NCI-H510A treated with DMSO at 0.1 percent for 48 hours (cell line): ENCODE data around the gene PITPNM1.
"Not testable (repeated sequence)": the region's sequence is repeated elsewhere in the genome, so short reads cannot be mapped to it uniquely, and the experiment has no call there.

Source experiments
- DNase-seq: peaks from one replicate; lab custom pipeline; 2025; lab: John Stamatoyannopoulos, UW

Gene PITPNM1

GRCh38 chr11:67466367-67466766 lies 38.8 kb downstream of the PITPNM1 start:
- no peak for DNase-seq

DNA sequence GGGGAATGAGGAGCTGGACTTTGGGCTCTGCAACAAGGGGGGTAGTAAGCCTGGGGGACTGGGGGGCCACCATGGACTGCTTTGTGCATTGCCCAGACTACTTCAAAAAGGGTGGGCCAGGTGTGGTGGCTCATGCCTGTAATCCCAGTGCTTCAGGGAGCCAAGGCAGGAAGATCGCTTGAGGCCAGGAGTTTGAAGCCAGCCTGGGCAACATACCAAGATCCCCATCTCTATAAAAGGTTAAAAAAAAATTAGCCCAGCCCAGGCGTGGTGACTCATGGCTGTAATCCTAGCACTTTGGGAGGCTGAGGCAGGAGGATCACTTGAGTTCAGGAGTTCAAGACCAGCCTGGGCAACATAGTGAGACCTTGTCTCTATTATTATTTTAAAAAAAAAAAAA lies 39.6 kb downstream of the PITPNM1 start:
- DNase-seq, result not testable (repeated sequence)

DNA sequence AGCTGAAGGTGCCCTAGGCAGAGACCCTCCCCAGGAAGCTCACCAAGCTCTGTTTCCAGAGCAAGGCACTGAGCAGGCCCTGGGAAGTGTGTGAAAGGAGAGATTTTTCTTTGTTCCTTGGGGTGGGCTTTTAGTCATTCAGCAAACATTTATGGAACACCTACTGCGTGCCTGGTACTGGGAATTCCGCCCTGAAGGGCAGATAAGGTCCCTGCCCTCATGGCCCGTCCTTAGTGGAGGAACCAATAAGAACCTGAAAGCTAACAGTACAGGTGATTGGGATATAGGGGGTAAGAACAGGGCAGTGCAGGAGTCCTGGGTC lies 40.0 kb downstream of the PITPNM1 start:
- DNase-seq, result no peak

DNA sequence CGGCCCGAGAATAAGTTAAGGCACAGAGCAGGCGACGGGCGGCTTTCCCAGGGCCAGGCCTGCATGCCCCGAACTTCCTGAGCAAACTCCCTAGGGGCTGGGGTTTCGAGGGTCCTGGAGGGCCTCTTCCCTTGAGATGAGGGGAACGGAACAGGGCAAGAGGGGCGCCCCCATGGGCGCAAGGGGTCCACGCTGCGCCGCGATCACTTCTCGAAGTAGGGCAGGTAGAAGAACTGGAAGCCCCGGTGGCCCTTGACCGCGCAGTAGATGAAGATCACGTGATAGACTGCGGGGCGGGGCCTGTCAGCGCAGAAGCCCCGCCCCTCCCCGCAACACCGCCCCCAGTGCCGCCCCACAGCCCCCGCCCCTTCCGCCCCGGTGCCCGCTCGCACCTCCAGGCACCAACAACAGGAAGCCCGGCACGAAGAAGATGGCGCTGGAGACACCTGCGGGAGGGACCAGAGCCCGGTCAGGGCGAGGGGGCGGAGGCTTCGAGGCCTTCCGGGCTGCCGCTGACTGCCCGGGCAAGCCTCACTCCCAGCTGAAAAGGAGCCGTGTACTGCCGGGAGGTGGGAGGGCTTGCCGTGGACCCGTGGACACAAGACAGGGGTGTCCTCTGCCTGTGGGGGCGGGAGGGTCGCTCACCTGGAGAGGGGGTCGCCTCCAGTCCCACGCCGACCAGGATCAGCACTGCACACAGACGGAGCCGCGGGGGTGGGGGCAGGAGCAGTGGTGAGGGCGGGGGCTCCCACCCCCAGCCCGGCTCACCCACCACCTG lies 40.6 kb downstream of the PITPNM1 start:
- DNase-seq, result peak; percentile 49

DNA sequence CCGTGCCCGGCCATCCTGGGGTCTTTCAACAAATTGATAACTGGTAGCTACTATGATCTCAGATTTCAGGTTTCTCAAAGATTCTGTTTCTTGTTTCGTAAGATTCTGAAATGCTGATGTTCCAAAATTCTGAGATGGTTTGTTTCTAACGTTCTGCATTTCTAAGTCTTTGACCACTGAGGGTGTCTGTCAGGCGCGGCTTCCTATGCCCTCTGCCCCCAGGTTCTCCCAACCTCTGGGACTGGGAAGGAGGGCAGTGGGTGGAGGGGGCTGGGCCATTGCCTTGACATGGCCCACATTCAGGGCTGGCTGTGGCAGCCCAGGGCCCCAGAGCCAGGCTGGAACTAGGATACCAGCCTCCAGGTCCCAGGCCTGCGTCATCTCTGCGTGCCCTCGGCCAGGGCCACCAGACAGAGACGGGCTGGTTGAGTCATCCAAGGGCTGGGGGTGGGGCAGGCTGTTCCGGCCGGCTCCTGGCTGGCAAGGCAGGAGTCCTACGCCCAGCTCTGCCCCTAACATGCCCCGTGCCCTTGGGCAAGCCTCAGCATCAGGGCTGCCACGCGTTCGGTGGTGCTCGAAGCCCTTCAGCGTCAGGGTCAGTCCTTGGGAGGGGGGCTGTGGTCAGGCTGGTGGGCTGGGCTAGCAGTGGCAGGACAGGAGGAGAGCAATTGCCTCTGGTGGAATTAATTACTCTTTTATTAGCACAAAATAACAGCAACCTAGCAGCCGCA lies 41.3 kb downstream of the PITPNM1 start:
- no peak for DNase-seq

DNA sequence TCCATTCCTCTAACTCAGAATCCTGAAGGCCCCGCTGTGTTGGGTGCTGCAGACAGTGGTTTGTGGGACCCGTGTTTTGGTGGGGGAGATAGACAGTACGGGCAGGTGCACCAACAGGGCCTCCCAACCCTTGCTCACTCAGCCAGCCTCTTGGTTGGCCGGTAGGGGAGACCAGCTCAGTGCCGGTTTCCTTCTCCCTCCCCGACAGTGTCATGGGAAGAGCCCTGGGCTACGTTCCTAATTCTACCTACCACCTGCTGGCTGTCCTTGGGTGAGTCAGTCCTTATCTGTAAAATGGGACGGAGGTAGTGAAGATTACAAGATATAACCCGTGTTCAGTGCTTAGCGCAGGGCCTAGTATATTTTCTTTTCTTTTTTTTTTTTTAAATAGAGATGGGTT lies 42.0 kb downstream of the PITPNM1 start:
- DNase-seq, result no peak

DNA sequence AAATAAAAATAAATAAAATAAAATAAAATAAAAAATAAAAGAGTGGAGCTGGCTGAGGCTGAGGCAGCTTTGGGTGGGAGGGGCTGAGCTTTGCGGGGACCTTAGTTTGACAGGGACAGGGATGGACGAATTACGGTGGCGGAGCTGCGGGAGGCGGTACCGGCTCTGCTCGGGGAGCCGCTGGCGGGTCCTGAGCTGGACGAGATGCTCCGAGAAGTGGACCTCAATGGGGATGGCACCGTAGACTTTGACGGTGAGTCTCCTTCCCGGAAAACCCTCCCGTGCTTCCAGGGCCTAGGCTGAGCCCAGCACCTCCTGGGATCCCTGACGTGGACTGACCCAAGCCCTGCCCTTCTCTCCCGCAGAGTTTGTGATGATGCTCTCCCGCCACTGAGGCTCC lies 46.9 kb downstream of the PITPNM1 start:
- no peak for DNase-seq

DNA sequence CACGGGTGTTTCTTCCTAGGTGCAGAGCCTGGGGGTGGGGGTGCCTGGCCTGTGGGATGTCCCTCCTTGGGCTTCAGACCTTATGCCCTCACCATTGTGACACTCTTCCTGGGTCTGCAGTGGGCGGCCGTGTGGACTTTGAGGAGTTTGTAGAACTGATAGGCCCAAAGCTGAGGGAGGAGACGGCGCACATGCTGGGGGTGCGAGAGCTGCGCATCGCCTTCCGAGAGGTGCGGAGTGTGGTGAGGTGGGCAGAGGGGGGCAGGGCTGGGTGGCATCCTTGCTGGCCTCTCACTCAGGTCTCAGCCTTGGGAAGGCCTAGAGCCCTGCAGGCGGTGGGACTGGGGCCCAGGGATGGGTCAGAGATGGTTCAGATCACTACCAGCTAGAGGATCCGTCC lies 47.7 kb downstream of the PITPNM1 start:
- DNase-seq, result no peak

- no peak for DNase-seq
Observed at GRCh38 chr11:67456068-67456705, 49.0 kb downstream of the PITPNM1 start.

DNA sequence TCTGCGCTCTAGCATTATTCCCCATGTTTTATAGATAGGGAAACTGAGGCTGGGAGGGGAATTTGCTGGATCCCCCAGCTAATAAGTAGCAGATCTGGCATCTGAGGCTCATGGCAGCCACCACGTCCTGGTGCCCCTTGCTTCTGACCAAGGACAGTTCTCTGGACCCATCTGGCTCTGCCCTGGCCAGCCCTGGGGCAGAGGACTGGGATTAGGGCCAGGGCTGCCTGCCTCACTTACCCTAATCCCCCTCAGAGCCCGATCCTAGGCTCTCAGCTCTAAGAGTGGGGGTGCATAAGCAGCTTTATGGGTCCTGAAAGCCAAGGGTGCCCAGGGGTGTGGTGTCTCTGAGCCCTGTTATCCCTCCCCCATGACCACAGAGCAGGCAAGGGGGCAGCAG lies 50.1 kb downstream of the PITPNM1 start, which contains the start of gene CABP4:
Gene CABP4 (plus strand): TSS at position 301 of the 400 bp plus-strand sequence. CDS start 70 bp downstream, at position 371.
- DNase-seq, result no peak

- DNase-seq, result no peak
Observed at GRCh38 chr11:67453816-67454732, 51.1 kb downstream of the PITPNM1 start.

DNA sequence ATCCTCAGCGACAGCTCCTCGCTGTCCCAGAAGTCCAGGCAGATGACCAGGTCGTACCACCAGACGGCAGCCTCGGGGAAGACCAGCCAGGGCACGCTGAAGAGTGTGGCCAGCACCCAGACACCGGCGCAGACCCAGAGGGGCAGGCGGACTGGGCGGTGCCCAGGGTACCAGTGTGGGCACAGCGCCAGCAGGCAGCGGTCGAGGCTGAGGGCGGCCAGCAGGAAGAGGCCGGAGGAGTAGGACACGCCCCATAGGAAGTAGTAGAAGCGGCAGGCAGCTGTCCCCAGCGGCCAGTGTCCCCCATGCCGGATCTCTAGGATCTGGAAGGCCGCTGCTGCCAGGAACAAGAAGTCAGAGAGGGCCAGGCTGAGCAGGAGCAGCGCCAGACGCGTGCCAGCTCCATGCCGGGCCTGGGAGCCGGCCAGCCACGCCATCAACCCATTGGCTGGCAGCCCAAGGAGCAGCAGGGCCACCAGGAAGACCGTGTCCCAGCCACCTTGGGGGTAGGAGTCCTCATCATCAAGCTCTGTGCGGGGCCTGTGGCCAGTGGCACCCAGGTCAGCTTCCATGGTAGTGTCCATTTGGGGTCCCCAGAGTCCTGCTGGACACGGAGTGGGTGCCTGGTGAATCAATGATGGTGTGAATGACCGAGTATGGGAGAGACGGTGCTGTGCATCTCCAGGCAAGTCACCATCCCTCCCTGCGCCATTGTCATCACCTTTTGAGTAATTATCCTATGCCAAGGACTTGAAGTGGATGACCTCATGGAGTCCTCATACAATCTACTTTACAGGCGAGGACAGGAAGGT lies 52.8 kb downstream of the PITPNM1 start, which contains the start of gene GPR152:
Gene GPR152 (minus strand): TSS at position 589 of the 812 bp plus-strand sequence. CDS start 5 bp downstream, at position 584.
- DNase-seq, result no peak

GRCh38 chr11:67451658-67451976 lies 53.5 kb downstream of the PITPNM1 start:
- no peak for DNase-seq

GRCh38 chr11:67450796-67451657 lies 54.1 kb downstream of the PITPNM1 start:
- DNase-seq, result no peak

DNA sequence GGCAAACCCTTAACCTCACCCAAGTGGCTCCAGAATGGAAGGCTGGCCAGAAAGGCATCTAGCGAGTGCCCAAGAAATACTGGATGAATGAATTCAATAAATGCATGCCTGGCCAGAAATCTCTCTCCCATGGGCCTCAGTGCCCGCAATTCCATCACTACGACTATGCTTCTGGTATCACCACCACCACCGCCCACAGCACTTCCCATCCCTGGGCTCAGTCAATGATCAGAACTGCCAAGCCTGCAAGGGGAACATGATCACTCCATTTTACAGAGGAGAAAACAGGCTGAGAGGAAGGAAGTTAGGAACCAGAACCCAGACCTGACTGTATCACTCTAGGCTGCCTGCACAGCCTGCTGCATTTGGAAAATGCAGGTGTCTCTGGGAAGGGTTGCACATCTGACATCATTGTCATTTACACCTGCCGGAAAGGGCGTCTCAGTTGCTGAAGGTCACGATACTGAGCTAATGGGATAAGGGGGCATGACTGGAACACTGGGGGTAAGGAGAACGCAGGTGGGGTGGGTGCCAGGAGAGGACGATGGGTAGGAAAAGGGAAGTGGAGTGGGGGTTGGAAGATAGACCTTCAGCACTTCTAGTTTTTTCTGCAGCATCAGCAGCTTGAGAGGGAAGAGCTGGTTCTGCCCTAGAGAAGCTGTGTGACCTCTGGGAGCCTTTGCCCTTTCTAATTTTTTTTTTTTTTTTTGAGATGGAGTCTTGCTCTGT lies 55.9 kb downstream of the PITPNM1 start:
- peak; percentile 68 for DNase-seq

GRCh38 chr11:67448220-67448609 lies 56.9 kb downstream of the PITPNM1 start:
- no peak for DNase-seq

DNA sequence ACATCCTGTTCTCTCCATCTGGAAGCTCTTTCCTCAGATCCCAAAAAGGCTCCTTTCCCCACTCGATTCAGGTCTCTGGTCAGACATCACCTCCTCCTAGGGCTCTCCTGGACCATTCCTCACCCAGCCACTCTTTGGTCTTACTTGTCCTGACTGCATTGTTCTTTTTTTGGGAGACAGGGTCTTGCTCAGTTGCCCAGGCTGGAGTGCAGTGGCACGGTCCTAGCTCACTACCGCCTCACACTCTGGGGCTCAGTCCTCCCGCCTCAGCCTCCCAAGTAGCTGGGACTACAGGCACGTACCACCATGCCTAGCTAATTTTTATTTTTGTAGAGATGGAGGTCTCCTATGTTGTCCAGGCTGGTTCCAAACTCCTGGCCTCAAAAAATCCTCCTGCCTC lies 59.6 kb downstream of the PITPNM1 start:
- no peak for DNase-seq

- no peak for DNase-seq
Observed at GRCh38 chr11:67442504-67443404, 62.4 kb downstream of the PITPNM1 start.
